CD14-positive monocyte (primary cell): ENCODE data around the gene PAQR6. TPM values are rescaled to one million over a fixed set of nuclear protein-coding genes. Genes with fewer than 3 reads are reported as not detected.
A peak's percentile ranks its signal among the peaks of the same experiment; 100 is the strongest.

Experiments used
- DNase-seq, 3 donors: peaks; one replicate each; pipeline ENCODE4 v3.0.0-alpha.2; 2011 to 2022
- H2AFZ ChIP-seq: 2 replicates; pipeline ENCODE4 v1.6.0; 2012; ENCODE audit warnings: mild to moderate bottlenecking, low read depth, low read length, inconsistent platforms; ENCODE audit not compliant: insufficient read depth, poor library complexity, severe bottlenecking
- H3K27ac ChIP-seq, 2 donors: 1 replicate in 1 of 2; 2 replicates in 1 of 2; pipeline ENCODE4 v1.5.1; 2012 to 2013; ENCODE audit warnings: low read length in 2 of 2, control low read depth in 1 of 2, inconsistent platforms in 1 of 2, low read depth in 1 of 2, mild to moderate bottlenecking in 1 of 2
- H3K27me3 ChIP-seq, 2 donors: one replicate each; pipeline versions ENCODE4 v1.6.0 to v1.6.1; 2011 to 2013; ENCODE audit warnings: low read length in 2 of 2; ENCODE audit not compliant: control insufficient read depth in 2 of 2, insufficient read depth in 2 of 2
- H3K36me3 ChIP-seq, 2 donors: replicated peaks in 1 of 2; 1 replicate in 1 of 2; 2 replicates in 1 of 2; pipeline versions ENCODE4 v1.5.1 to v1.6.1; 2012 to 2013; ENCODE audit warnings: low read length in 2 of 2, control low read depth in 1 of 2, inconsistent platforms in 1 of 2, mild to moderate bottlenecking in 1 of 2; ENCODE audit not compliant: insufficient read depth in 2 of 2, control insufficient read depth in 1 of 2
- H3K4me1 ChIP-seq, 2 donors: 1 replicate in 1 of 2; 2 replicates in 1 of 2; pipeline versions ENCODE4 v1.5.1 to v1.6.1; 2012 to 2013; ENCODE audit warnings: low read length in 2 of 2, control low read depth in 1 of 2, inconsistent platforms in 1 of 2, mild to moderate bottlenecking in 1 of 2, moderate library complexity in 1 of 2; ENCODE audit not compliant: insufficient read depth in 2 of 2, control insufficient read depth in 1 of 2
- H3K4me2 ChIP-seq: replicated peaks from 2 replicates; pipeline ENCODE3; 2012; ENCODE audit warnings: low read length, moderate library complexity, mild to moderate bottlenecking; ENCODE audit not compliant: poor library complexity, severe bottlenecking; ENCODE audit errors: extremely low read depth
- H3K4me3 ChIP-seq, 3 experiments: fragments of 200-600 bp in 1 of 3; sonication (generic) in 1 of 3; replicated peaks in 1 of 3; 1 replicate in 2 of 3; 2 replicates in 1 of 3; pipeline ENCODE4 v1.5.1; 2011 to 2013; ENCODE audit warnings: low read length in 3 of 3, mild to moderate bottlenecking in 3 of 3, control low read depth in 2 of 3, low read depth in 2 of 3, inconsistent platforms in 1 of 3, moderate library complexity in 1 of 3
- H3K79me2 ChIP-seq: 2 replicates; pipeline ENCODE4 v1.6.0; 2012; ENCODE audit warnings: mild to moderate bottlenecking, control low read depth, inconsistent platforms, low read length, moderate library complexity; ENCODE audit not compliant: insufficient read depth
- H3K9ac ChIP-seq: 2 replicates; pipeline ENCODE4 v1.6.0; 2017; ENCODE audit warnings: low read length, mild to moderate bottlenecking; ENCODE audit not compliant: insufficient read depth, poor library complexity, severe bottlenecking
- H3K9me3 ChIP-seq, 2 donors: replicated peaks in 1 of 2; 1 replicate in 1 of 2; 2 replicates in 1 of 2; pipeline versions ENCODE4 v1.5.1 to v1.6.1; 2012 to 2013; ENCODE audit warnings: low read length in 2 of 2, control low read depth in 1 of 2; ENCODE audit not compliant: control insufficient read depth in 1 of 2, insufficient read depth in 1 of 2
- H4K20me1 ChIP-seq: 2 replicates; pipeline ENCODE4 v1.6.0; 2012; ENCODE audit warnings: mild to moderate bottlenecking, low read length, control low read depth, moderate library complexity; ENCODE audit not compliant: insufficient read depth
- H3K27ac Mint-ChIP-seq, 7 donors: one replicate each; pipeline ENCODE4 v1.8.0; 2020; ENCODE audit warnings: mild to moderate bottlenecking in 7 of 7, mixed read lengths in 7 of 7, moderate library complexity in 6 of 7, inconsistent platforms in 2 of 7
- H3K27me3 Mint-ChIP-seq, 3 donors: one replicate each; pipeline ENCODE4 v1.8.0; 2021 to 2022; ENCODE audit warnings: low read depth in 3 of 3, mild to moderate bottlenecking in 3 of 3, mixed read lengths in 3 of 3, moderate library complexity in 3 of 3, inconsistent platforms in 1 of 3
- H3K36me3 Mint-ChIP-seq, 2 donors: one replicate each; pipeline ENCODE4 v1.8.0; 2020; ENCODE audit warnings: mixed read lengths in 2 of 2, inconsistent platforms in 1 of 2, mild to moderate bottlenecking in 1 of 2
- H3K4me1 Mint-ChIP-seq: one replicate; pipeline ENCODE4 v1.8.0; 2020; ENCODE audit warnings: mild to moderate bottlenecking, mixed read lengths
- H3K4me3 Mint-ChIP-seq, 2 donors: one replicate each; pipeline ENCODE4 v1.8.0; 2020; ENCODE audit warnings: mild to moderate bottlenecking in 2 of 2, mixed read lengths in 2 of 2, moderate library complexity in 1 of 2
- H3K9me3 Mint-ChIP-seq, 7 donors: one replicate each; pipeline ENCODE4 v1.8.0; 2020 to 2022; ENCODE audit warnings: mixed read lengths in 7 of 7, mild to moderate bottlenecking in 6 of 7, moderate library complexity in 6 of 7, inconsistent platforms in 2 of 7
- CTCF ChIP-seq: fragments of 200-600 bp; IDR thresholded peaks from one replicate; pipeline ENCODE4 v1.8.0; 2022; ENCODE audit warnings: antibody characterized with exemption, mild to moderate bottlenecking
- WGBS: methylation state at CpG from one replicate; pipeline ENCODE4 v1.1.5; 2013; ENCODE audit warnings: missing lambda C conversion rate; ENCODE audit not compliant: insufficient coverage; 5-methylcytosine and 5-hydroxymethylcytosine counted together
- intact Hi-C, 2 donors: fragments of 100-400 bp; cut with micrococcal nuclease; formaldehyde crosslinking; loops; one replicate each; pipeline versions ENCODE4 v1.15.0 to v1.15.1; 2023
- polyA plus RNA-seq, 3 donors: library from polyadenylated mRNA; depleted of rRNA in 1 of 3; unstranded in 2 of 3; stranded (reverse) in 1 of 3; fragments of 300-500 nt in 2 of 3; fragments of >200 nt in 1 of 3; fragmentation: Illumina TruSeq in 2 of 3; gene quantifications; 1 replicate in 2 of 3; 2 replicates in 1 of 3; pipeline ENCODE4 v1.2.3, GENCODE V29; 2012 to 2021

Gene PAQR6
- polyA plus RNA-seq, 3 donors, result 7.7 TPM; not detected in 2

GRCh38 chr1:156268336-156268735, 20.5 kb upstream of the PAQR6 start:
- no peak overlapping the region for H3K9ac ChIP-seq
- H3K4me1 Mint-ChIP-seq, result no peaks in the 10 kb centered on the region
- no peak for TF ChIP-seq CTCF
- peaks cover 51% of the 10 kb centered on the region for H4K20me1 ChIP-seq
- no peaks in the 10 kb centered on the region for H3K4me1 ChIP-seq
- no peak overlapping the region for H3K4me2 ChIP-seq
- H3K27me3 Mint-ChIP-seq, result peaks cover 0 to 2% (median 0%) of the 10 kb centered on the region in 3 donors
- no peak overlapping the region for H3K27ac ChIP-seq
- H3K4me3 Mint-ChIP-seq, result no peak overlapping the region
- no peak overlapping the region for H2AFZ ChIP-seq
- peaks cover 7% of the 10 kb centered on the region for H3K79me2 ChIP-seq
- peaks cover 91 to 100% of the 10 kb centered on the region in 2 donors for H3K36me3 ChIP-seq
- H3K9me3 ChIP-seq, result no peaks in the 10 kb centered on the region
- no CpG with 5 or more reads among the region's 4 CpGs for WGBS
- H3K36me3 Mint-ChIP-seq, result peaks cover 82 to 96% of the 10 kb centered on the region in 2 donors
- intact Hi-C loops, result no loop called here
- no peaks in the 10 kb centered on the region for H3K27me3 ChIP-seq
- H3K9me3 Mint-ChIP-seq, result peaks cover 0 to 3% (median 0%) of the 10 kb centered on the region in 7 donors
- peak overlapping the region in 1 of 7 donors; percentile 26 for H3K27ac Mint-ChIP-seq
- H3K4me3 ChIP-seq, result no peak overlapping the region
- no peak for DNase-seq

GRCh38 chr1:156266051-156266450, 18.2 kb upstream of the PAQR6 start:
- peak overlapping the region in 1 of 7 donors; percentile 13 for H3K27ac Mint-ChIP-seq
- H4K20me1 ChIP-seq, result peaks cover 61% of the 10 kb centered on the region
- no peaks in the 10 kb centered on the region for H3K9me3 ChIP-seq
- peaks cover 0 to 2% (median 0%) of the 10 kb centered on the region in 3 donors for H3K27me3 Mint-ChIP-seq
- H3K9ac ChIP-seq, result no peak overlapping the region
- peaks cover 0 to 3% (median 0%) of the 10 kb centered on the region in 7 donors for H3K9me3 Mint-ChIP-seq
- no peaks in the 10 kb centered on the region for H3K4me1 ChIP-seq
- intact Hi-C loops, result no loop called here
- no peaks in the 10 kb centered on the region for H3K27me3 ChIP-seq
- no peak overlapping the region for H3K27ac ChIP-seq
- peaks cover 7% of the 10 kb centered on the region for H3K79me2 ChIP-seq
- no peak overlapping the region for H2AFZ ChIP-seq
- no peak overlapping the region for H3K4me3 ChIP-seq
- H3K36me3 Mint-ChIP-seq, result peaks cover 77 to 96% of the 10 kb centered on the region in 2 donors
- peaks cover 93 to 100% of the 10 kb centered on the region in 2 donors for H3K36me3 ChIP-seq
- 93% methylated on average over 5 of the region's 13 CpGs for WGBS
- no peak for DNase-seq
- no peak overlapping the region for H3K4me2 ChIP-seq
- TF ChIP-seq CTCF, result no peak
- no peaks in the 10 kb centered on the region for H3K4me1 Mint-ChIP-seq
- H3K4me3 Mint-ChIP-seq, result no peak overlapping the region
